GM12865 (cell line): Measurements from ENCODE around the gene DYNC2I2.

Source experiments
- DNase-seq: peaks from one replicate; pipeline ENCODE4 v3.0.0; 2010; ENCODE audit warnings: low read depth
- H3K4me3 ChIP-seq: 2 replicates; pipeline ENCODE4 v1.5.1; 2011; ENCODE audit warnings: mild to moderate bottlenecking, low read depth, low read length, control low read depth
- TF ChIP-seq, protein P1 (sequence below): IDR thresholded peaks from 2 replicates; pipeline ENCODE4 v1.5.1; 2011; ENCODE audit warnings: low read length, control low read depth, low read depth, inconsistent platforms; ENCODE audit not compliant: insufficient read depth; ENCODE audit errors: missing control alignments

DYNC2I2 gene

DNA sequence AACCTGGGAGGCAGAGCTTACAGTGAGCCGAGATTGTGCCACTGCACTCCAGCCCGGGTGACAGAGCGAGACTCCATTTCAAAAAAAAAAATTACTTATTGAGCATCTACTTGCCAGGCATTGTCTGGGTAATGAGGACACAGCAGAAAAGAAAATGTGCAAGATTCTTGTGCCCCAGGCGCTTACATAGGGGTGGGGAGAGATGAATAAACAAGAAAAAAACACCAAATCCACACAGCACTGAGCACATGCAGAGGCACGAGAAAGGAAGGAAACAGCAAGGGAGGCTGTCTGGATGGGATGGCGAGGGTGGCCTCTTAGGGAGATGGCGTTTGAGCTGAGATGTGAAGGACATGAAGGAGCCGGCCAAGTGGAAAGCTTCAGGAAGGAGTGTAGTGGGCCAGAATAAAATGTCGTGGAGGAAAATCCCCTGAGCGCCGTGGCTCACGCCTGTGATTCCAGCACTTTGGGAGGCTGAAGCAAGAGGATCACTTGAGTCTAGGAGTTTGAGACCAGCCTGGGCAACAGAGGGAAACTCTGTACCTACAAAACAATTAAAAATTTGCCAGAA lies 13.9 kb downstream of the DYNC2I2 start:
- no peak for DNase-seq
- TF ChIP-seq, protein P1, sequence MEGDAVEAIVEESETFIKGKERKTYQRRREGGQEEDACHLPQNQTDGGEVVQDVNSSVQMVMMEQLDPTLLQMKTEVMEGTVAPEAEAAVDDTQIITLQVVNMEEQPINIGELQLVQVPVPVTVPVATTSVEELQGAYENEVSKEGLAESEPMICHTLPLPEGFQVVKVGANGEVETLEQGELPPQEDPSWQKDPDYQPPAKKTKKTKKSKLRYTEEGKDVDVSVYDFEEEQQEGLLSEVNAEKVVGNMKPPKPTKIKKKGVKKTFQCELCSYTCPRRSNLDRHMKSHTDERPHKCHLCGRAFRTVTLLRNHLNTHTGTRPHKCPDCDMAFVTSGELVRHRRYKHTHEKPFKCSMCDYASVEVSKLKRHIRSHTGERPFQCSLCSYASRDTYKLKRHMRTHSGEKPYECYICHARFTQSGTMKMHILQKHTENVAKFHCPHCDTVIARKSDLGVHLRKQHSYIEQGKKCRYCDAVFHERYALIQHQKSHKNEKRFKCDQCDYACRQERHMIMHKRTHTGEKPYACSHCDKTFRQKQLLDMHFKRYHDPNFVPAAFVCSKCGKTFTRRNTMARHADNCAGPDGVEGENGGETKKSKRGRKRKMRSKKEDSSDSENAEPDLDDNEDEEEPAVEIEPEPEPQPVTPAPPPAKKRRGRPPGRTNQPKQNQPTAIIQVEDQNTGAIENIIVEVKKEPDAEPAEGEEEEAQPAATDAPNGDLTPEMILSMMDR = no peak
- no peak overlapping the region for H3K4me3 ChIP-seq

DNA sequence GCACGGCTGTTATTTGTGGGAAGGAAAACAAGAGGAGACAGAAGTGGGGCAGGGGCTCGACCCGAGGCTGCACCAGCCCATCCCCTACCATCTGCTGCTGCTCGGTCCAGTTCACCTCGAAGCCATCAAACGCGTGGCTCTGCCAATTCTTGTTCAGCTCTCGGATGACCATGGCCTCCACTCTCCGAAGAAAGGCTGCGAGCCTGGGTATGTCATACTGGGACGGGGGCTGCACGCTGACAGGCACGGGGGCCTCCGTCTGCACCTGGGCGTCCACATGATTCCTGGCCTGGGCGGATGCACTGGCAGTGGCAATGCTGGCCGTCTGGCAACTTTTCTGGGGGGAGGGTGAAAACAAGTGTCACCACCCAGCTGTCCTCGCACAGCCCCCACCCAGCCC lies 16.0 kb downstream of the DYNC2I2 start:
- H3K4me3 ChIP-seq = no peak overlapping the region
- TF ChIP-seq, protein P1 = no peak

DNA sequence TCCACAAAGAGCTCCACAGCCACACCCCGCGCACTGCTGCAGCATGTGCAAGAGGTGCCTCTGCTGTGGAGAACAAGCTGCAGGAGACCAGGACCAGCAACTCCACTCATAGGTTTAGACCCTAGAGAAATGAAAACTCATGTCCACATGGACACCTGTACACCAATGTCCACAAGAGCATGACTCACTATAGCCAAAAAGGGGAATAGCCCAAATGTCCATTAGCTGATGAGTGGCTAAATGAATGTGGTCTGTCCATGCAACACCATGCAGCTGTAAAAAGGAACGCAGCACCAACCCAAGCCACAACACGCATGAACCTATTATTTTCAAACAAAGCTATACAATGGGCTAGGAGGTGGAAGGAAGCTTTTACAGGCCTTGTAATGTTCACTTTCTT lies 18.1 kb downstream of the DYNC2I2 start:
- H3K4me3 ChIP-seq = no peak overlapping the region
- no peak for DNase-seq
- TF ChIP-seq, protein P1 = no peak

More for the DNA sequence above, 16.0 kb downstream of the DYNC2I2 start:
- no peak for DNase-seq

DNA sequence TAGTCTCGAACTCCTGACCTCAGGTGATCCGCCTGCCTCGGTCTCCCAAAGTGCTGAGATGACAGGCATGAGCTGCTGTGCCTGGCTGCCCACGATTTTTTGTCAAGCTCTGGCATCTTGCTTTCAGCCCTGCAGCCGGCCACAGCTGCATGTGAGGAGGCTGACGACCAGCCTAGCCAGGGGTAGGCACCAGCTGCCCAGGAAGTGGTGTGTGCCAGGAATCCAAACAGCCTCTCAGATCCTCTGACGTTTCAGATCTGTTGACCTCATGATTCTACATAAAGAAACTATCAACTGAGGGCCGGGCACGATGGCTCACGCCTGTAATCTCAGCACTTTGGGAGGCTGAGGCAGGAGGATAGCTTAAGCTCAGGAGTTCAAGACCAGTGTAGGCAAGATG lies 19.0 kb downstream of the DYNC2I2 start:
- DNase-seq = no peak
- no peak overlapping the region for H3K4me3 ChIP-seq
- TF ChIP-seq, protein P1 = no peak

DNA sequence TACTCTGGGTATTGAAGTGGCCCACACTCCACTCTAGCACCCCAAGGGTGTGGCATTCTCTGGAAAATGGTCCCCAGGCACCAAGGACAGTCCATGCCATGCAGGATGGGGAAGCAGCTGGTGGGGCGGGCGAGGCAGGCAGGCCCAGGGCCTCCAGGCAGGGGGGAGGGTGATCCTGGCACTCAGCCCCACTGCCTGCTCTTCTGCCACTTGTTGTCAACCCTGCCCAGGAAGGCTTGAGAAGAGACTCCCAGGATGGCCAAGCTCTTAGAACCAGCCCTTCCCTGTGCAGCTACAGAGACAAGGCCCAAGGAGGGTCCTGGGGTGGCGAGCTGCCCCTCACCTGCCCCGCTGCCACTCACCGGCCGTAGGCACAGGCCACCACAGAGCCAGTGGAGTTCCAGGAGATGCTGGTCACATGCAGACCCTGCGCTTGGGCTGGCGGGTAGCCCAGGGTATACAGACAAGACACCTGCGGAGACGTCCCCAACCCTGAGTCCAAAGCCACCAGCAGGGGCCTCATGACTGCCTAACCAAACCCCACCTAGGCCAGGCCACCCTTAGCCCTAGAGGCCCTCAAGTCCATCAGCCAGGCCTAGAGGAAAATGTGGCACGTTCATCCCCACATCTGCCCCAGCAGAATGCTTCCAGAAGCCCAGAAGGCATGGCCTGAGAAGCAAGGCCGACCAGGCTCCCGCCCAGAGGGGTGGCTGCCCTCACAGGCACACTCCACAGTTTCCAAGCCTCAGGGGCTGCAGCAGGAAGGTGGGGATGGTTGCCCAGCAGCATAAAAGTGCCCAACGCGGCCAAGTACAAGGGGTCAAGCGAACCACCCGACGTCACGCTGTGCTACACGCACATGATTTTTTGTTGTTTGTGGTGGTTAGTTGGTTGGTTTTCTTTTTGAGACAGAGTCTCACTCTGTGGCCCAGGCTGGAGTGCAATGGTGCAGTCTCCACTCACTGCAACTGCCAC lies 19.8 kb downstream of the DYNC2I2 start:
- TF ChIP-seq, protein P1 = no peak
- no peak for DNase-seq
- no peak overlapping the region for H3K4me3 ChIP-seq

DNA sequence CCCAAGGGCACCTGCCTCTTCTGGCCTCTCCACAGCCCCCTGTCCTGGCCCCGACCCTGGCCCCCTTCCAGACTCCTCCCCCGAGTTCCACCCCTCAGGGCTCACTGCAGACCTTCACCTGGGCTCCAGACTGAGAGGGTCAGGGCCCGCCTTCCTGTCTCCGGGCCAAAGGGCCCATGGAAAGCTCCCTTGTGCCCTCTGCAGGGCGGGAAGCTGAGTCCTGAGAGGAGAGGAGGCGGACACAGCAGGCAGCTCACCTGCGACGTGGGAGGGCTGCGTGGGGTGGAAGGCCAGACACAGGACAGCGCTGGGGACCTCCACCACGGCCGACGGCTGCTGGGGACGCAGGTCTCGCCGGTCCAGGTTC lies 20.6 kb downstream of the DYNC2I2 start:
- TF ChIP-seq, protein P1 = no peak
- no peak overlapping the region for H3K4me3 ChIP-seq
- DNase-seq = no peak
